Activated naive CD4-positive, alpha-beta T cell treated with anti-CD3 and anti-CD28 coated beads, Interleukin-2, amount 10 ng/mL, durations not matched to agents 7 days and 5 days (primary cell): ENCODE results near the gene CYB561D1.
"Not testable (repeated sequence)": the region's sequence is repeated elsewhere in the genome, so short reads cannot be mapped to it uniquely, and the experiment has no call there.

Source experiments
- CTCF ChIA-PET: fragments of 350-600 bp; sonication (Branson Sonifier 250); formaldehyde crosslinking; loops from one replicate; lab custom pipeline; 2021; ENCODE audit warnings: antibody characterized with exemption; lab: Charles Lee
- DNase-seq: peaks from one replicate; pipeline ENCODE4 v3.0.0-alpha.2; 2020
- H3K27ac Mint-ChIP-seq: one replicate; pipeline ENCODE4 v1.8.0; 2021; ENCODE audit warnings: mild to moderate bottlenecking, moderate library complexity, mixed read lengths
- H3K27me3 Mint-ChIP-seq: one replicate; pipeline ENCODE4 v1.8.0; 2021; ENCODE audit warnings: mild to moderate bottlenecking, mixed read lengths
- H3K36me3 Mint-ChIP-seq: one replicate; pipeline ENCODE4 v1.8.0; 2021; ENCODE audit warnings: mixed read lengths
- H3K4me1 Mint-ChIP-seq: one replicate; pipeline ENCODE4 v1.8.0; 2021; ENCODE audit warnings: mixed read lengths
- H3K4me3 Mint-ChIP-seq: one replicate; pipeline ENCODE4 v1.8.0; 2021; ENCODE audit warnings: mild to moderate bottlenecking, moderate library complexity, mixed read lengths
- H3K9me3 Mint-ChIP-seq: one replicate; pipeline ENCODE4 v1.8.0; 2021; ENCODE audit warnings: mixed read lengths

Gene CYB561D1

DNA sequence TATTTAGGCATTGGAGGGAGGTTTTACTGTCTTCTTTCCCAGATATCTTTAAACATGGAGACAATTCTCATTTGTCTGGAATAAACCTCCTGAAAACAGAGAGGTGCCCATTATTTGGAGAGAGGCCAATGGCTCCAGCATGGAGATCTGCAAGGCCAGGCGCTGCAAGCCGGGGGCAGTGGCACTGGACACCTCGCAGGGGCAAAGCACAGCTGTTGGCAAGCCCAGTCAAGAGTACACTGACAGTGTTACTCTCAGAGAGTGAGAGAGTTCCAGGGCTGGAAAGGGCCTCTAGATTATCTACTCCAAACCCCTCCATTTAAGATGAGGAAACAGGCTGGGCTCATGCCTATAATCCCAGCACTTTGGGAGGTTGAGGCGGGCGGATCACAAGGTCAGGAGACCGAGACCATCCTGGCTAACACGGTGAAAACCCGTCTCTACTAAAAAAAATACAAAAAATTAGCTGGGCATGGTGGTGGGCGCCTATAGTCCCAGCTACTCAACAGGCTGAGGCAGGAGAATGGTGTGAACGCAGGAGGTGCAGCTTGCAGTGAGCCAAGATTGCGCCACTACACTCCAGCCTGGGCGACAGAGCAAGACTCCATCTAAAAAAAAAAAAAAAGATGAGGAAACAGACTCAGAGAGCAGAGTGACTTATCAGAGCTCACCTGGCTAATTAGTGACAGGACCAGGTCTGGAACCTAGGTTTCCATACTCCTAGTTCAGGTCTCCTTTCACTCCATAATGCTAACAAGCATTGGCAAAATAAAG is 20.4 kb upstream of the CYB561D1 start:
- not testable (repeated sequence) for H3K27ac Mint-ChIP-seq, H3K9me3 Mint-ChIP-seq
- peaks cover 91% of the 10 kb centered on the region for H3K27me3 Mint-ChIP-seq

DNA sequence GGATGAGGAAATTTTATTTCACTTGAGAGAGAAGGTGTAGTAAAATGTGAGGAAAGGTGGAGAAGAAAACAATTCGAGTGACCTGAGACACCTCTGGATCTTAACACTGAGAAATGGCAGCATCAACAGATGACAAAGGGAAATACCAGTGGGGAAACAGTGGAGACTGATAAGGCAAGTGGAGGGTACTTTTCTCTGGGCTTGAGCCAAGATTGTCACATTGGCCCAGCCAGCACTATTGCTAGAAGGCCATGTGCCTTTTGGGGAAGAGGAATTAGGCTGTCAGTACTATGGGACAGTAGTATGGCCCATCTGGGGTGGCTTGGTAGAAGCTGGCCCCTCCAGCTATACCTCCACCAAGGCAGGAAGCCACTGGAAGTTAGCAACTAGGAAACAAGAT is 19.2 kb upstream of the CYB561D1 start:
- Mint-ChIP-seq H3K27me3 (peaks cover 88% of the 10 kb centered on the region), H3K4me3 (no peak overlapping the region), H3K36me3 (no peaks in the 10 kb centered on the region), H3K9me3 (no peaks in the 10 kb centered on the region), H3K4me1 (peaks cover 3% of the 10 kb centered on the region), H3K27ac (no peak overlapping the region)
- DNase-seq = no peak
- CTCF ChIA-PET = no interaction called here

More for the DNA sequence above, 20.4 kb upstream of the CYB561D1 start:
- H3K4me1 Mint-ChIP-seq, H3K36me3 Mint-ChIP-seq, H3K4me3 Mint-ChIP-seq, DNase-seq: not testable (repeated sequence)
- CTCF ChIA-PET = interaction anchor here (1.1 kb wide), 1 partner anchor 9 kb away, joined by 3 read pairs; no protein-coding TSS in a partner anchor

DNA sequence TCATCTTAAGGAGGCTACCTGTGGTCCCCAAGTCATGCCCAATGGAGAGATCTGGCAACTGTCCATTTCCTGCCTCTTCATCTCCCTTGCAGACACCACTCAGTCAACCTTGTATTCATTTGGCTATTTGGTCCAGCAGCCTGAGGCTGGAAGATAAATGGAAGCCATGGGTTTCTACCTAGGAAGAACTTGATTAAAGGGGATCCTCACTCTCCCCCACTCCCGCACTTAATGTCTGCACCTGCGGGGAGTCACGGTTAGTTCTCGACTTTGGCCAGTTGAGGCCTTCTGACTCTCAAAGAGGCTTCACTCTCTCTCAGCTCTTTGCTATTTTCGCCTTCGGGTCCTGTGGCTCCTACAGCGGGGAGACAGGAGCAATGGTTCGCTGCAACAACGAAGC is 18.6 kb upstream of the CYB561D1 start:
- Mint-ChIP-seq H3K4me1 (peaks cover 3% of the 10 kb centered on the region), H3K9me3 (no peaks in the 10 kb centered on the region), H3K27me3 (peaks cover 88% of the 10 kb centered on the region), H3K36me3 (no peaks in the 10 kb centered on the region), H3K27ac (no peak overlapping the region), H3K4me3 (no peak overlapping the region)
- no peak for DNase-seq
- CTCF ChIA-PET = no interaction called here

DNA sequence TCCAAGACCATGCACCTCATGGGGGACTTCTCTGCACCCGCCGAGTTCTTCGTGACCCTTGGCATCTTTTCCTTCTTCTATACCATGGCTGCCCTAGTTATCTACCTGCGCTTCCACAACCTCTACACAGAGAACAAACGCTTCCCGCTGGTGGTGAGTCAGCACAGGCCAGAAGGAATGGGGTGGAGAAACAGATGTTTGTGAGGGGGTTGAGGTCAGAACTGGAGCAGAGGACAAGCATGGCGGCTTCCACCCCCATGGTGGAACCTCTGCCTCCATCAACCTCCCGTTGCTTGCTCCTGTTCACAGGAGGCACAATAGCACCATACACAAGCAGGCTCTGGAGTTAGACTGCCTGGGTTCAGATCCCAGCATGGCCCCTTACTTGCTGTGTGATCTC is 17.1 kb upstream of the CYB561D1 start:
- Mint-ChIP-seq H3K27ac (no peak overlapping the region), H3K36me3 (no peaks in the 10 kb centered on the region), H3K27me3 (peaks cover 89% of the 10 kb centered on the region), H3K9me3 (no peaks in the 10 kb centered on the region), H3K4me3 (no peak overlapping the region), H3K4me1 (peaks cover 3% of the 10 kb centered on the region)
- no peak for DNase-seq
- CTCF ChIA-PET = interaction anchor here (1.3 kb wide), 1 partner anchor 13 kb away, joined by 3 read pairs; no protein-coding TSS in a partner anchor

DNA sequence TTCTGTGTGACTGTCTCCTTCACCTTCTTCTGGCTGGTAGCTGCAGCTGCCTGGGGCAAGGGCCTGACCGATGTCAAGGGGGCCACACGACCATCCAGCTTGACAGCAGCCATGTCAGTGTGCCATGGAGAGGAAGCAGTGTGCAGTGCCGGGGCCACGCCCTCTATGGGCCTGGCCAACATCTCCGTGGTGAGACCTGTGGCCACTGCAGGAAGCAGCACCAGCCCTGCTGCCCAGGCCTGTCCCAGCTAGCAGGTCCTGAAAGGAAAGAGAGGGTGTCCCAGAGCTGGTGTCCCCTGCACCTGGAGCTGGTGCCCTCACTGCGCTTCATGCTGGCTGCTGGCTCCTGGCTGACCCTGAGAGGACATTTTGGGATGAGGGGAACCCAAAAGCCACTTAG is 16.1 kb upstream of the CYB561D1 start:
- H3K36me3 Mint-ChIP-seq = no peaks in the 10 kb centered on the region
- no peak overlapping the region for H3K4me3 Mint-ChIP-seq
- no peaks in the 10 kb centered on the region for H3K9me3 Mint-ChIP-seq
- H3K27me3 Mint-ChIP-seq = peaks cover 83% of the 10 kb centered on the region
- peaks cover 10% of the 10 kb centered on the region for H3K4me1 Mint-ChIP-seq
- CTCF ChIA-PET = no interaction called here
- no peak overlapping the region for H3K27ac Mint-ChIP-seq
- no peak for DNase-seq

DNA sequence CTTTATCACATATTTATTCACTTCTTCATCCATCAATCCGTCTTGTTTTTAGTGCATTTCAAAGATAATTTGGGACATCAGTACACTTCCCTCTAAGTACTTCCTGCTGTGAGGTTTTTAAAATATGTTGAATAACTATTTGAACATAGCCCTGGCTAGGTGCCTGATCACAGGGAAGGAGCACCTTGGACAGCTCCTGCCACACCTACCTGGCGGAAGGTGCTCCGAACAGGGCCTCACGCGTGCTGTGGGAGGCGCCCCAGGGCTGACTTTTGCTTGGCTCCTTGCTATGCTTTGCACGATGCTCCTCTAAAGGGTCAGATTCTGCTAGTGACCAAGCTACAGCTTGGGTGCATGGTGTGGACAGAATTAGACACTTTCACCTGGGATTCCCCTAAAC is 15.1 kb upstream of the CYB561D1 start:
- Mint-ChIP-seq H3K9me3 (no peaks in the 10 kb centered on the region), H3K4me1 (peaks cover 18% of the 10 kb centered on the region), H3K36me3 (no peaks in the 10 kb centered on the region), H3K27ac (no peak overlapping the region), H3K4me3 (no peak overlapping the region), H3K27me3 (peaks cover 81% of the 10 kb centered on the region)
- CTCF ChIA-PET = interaction anchor here (0.8 to 1.8 kb wide), 3 partner anchors 19 to 53 kb away, joined by 3 to 14 read pairs (median 3); no protein-coding TSS in a partner anchor
- DNase-seq = peak; percentile 80

DNA sequence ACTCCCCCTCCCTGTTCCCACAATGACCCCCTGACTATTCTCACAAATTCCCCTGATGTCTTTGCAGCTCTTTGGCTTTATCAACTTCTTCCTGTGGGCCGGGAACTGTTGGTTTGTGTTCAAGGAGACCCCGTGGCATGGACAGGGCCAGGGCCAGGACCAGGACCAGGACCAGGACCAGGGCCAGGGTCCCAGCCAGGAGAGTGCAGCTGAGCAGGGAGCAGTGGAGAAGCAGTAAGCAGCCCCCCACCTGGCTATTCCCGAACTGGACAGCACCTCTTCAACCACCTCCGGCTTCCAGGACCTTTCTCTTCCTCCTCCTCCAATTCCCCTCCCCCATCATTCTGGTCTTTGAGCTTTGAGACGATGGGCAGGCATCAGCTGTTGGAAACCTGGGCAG is 14.6 kb upstream of the CYB561D1 start:
- CTCF ChIA-PET = interaction anchor here (0.8 to 1.8 kb wide), 3 partner anchors 18 to 52 kb away, joined by 3 to 14 read pairs (median 3); no protein-coding TSS in a partner anchor
- no peaks in the 10 kb centered on the region for H3K36me3 Mint-ChIP-seq
- no peaks in the 10 kb centered on the region for H3K9me3 Mint-ChIP-seq
- H3K4me1 Mint-ChIP-seq = peaks cover 21% of the 10 kb centered on the region
- no peak overlapping the region for H3K27ac Mint-ChIP-seq
- H3K4me3 Mint-ChIP-seq = no peak overlapping the region
- H3K27me3 Mint-ChIP-seq = peaks cover 78% of the 10 kb centered on the region
- no peak for DNase-seq

DNA sequence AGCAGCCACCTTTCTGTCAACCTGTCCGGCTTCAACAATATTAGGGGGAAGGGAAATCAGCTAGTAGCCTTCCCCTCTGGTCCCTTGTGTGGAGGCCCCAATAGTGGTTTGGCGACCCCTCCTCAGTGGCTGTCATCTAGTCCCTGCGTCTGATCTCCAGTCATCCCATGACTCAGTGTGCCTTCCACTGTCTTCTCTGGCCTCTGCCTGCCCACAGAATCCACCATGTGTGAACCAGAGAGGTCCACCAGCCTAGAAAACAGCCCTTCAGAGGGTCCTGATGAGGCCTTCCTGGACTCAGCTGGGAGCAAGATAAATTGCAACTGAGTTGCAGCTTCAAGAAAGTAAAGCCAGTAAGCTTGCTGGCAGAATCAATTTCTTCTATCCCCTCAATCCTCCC is 14.0 kb upstream of the CYB561D1 start:
- peaks cover 27% of the 10 kb centered on the region for H3K4me1 Mint-ChIP-seq
- H3K36me3 Mint-ChIP-seq = no peaks in the 10 kb centered on the region
- no peak overlapping the region for H3K4me3 Mint-ChIP-seq
- no peak for DNase-seq
- peaks cover 72% of the 10 kb centered on the region for H3K27me3 Mint-ChIP-seq
- H3K27ac Mint-ChIP-seq = no peak overlapping the region
- CTCF ChIA-PET = interaction anchor here (0.8 to 1.8 kb wide), 2 partner anchors 17 to 51 kb away, joined by 3 to 14 read pairs; no protein-coding TSS in a partner anchor
- no peaks in the 10 kb centered on the region for H3K9me3 Mint-ChIP-seq

DNA sequence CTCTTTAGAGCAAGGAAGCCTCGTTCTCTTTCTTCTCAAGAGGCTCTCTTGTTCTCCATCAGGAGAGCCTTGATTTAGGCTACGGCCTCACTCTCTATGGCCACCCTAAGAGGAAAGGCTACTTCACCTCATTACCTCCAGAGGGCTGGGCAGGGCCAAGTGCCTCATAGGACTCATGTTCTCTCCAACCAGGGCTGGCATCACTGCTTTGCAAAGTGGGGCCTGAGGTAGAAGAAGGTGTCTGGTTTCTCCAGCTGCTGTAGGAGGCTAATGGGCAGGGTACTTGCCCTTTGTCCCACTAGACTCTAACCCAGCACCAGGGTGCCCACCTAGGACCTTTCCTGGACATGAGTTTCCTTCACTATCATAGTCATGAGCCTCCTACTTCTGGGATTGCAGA is 12.2 kb upstream of the CYB561D1 start:
- CTCF ChIA-PET = interaction anchor here (6.1 to 37.4 kb wide), 2 partner anchors 11 to 50 kb away, joined by 35 to 1080 read pairs; partner anchors contain the start of genes CYB561D1 and GPR61
- Mint-ChIP-seq H3K4me3 (no peak overlapping the region), H3K27me3 (peaks cover 56% of the 10 kb centered on the region), H3K9me3 (no peaks in the 10 kb centered on the region), H3K4me1 (peaks cover 41% of the 10 kb centered on the region), H3K36me3 (peaks cover 7% of the 10 kb centered on the region), H3K27ac (no peak overlapping the region)
- DNase-seq = no peak

DNA sequence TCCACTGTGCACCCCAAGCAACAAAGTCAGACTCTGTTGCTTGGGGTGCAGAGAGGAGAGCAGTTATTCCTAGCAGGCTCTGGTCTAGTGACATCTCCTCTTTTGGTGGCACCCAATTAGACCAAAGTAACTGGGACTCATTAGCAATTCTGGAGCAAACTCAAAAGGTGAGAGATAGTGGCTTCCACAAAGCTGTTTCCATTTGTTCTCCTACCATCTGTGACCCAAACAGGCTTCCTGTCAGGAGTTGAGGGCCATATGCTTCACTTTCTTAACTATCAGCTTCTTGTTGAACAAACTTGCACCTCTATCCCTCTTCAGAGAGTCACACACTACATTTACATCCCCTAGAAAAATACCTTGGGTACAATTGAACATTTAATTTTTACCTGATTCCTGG is 11.7 kb upstream of the CYB561D1 start:
- no peak for DNase-seq
- H3K4me3 Mint-ChIP-seq = peak overlapping the region; percentile 11
- no peaks in the 10 kb centered on the region for H3K9me3 Mint-ChIP-seq
- H3K27me3 Mint-ChIP-seq = peaks cover 53% of the 10 kb centered on the region
- CTCF ChIA-PET = interaction anchor here (1.0 to 37.4 kb wide), 5 partner anchors 8 to 56 kb away, joined by 3 to 1080 read pairs (median 3); partner anchors contain the start of genes CYB561D1, GPR61 and PSMA5
- H3K27ac Mint-ChIP-seq = no peak overlapping the region
- peaks cover 7% of the 10 kb centered on the region for H3K36me3 Mint-ChIP-seq
- peaks cover 41% of the 10 kb centered on the region for H3K4me1 Mint-ChIP-seq

DNA sequence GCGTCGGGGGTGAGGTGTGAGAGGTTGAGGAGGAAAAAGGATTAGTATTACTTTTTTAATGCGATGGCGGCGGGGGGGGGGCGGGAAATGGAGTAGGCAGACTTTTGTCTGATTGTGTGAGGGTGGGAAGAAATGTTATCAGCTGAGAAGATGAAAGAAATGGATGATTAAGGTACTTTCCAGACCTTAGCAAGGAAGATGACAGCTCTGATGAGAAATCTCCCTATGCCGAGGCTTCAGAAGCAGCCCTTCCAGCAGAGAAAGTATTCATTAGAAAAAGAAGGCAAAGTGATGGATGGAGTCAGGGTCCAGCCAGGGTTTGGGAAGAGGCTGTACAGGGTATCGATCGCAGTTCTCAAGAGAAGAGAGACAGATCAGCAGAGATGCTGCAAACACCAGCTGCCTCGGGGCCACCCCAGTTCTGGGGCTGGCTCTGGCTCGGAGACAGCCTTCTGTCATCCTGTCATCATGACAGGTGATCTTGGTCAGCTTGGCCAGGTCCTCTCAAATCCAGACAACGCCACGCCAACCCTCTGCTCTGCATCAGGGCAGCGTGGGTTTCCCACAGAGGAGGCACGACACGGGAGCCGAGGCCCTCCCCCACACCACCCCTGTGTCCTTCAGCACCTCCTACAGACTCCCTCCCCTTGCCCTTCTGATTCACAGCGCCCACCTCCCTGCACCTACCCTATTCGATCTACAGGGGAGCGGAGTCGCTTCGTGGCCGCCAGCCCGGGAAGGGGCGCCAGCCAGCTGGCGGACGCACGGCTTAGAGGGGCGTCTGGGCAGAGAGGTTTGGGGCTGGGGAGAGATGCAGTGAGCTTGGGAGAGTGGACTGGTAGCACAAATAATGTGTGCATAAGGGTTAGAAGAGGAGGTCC is 10.9 kb upstream of the CYB561D1 start:
- Mint-ChIP-seq H3K4me3 (peak overlapping the region; percentile 92), H3K27me3 (peaks cover 45% of the 10 kb centered on the region), H3K4me1 (peaks cover 41% of the 10 kb centered on the region), H3K36me3 (peaks cover 10% of the 10 kb centered on the region), H3K27ac (peak overlapping the region; percentile 72), H3K9me3 (no peaks in the 10 kb centered on the region)
- peak; percentile 59 for DNase-seq
- CTCF ChIA-PET = interaction anchor here (0.9 to 37.4 kb wide), 10 partner anchors 9 to 383 kb away, joined by 3 to 1080 read pairs (median 3); partner anchors contain the start of genes CYB561D1, GNAI3, GPR61 and PSMA5

DNA sequence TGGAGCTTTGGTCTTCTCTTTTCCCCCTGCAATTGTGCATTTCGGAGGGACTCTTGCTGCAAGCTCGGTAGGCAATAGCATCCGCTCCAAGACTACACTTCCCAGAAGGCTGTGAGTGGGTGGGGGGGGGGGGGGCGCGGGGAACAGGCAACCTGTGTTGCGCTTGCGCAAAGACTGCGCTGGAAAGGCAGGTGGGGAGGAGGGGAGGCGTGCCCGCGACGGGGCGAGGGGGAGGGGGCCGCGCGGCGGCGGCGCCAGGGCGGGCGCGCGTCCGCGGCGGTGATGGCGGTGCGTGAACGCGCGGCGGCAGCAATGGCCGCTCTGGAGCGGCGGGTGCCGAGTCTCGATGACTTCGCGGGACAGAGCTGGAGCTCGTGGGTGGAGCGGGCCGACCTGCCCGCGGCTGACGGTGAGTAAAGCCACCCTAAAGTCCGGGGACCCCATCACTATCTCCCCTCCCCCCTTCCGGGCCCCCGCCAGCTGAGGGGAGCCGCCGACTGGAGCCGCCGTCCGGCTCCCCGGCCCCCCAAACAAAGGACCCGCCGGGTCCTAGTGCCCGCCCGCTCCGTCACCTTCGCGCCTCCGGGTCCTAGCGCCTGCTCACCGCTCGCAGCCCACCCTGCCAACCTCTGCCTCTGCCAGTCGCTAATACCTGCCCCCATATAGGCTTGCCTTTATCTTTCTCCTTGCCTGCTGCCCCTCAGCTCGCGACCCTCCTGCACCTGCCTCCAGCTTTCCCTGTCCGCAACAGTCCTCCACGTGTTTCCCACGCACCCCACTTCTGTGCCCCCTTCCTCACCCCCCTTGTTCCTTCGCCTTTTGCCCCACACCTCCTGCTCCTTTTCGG is 10.0 kb upstream of the CYB561D1 start, which contains the start of gene ATXN7L2:
ATXN7L2 (plus strand) TSS at position 234 of the 847 bp plus-strand sequence; CDS start at position 283, 49 bp downstream.
- CTCF ChIA-PET = interaction anchor here (0.9 to 37.4 kb wide), 10 partner anchors 9 to 384 kb away, joined by 3 to 1080 read pairs (median 3); partner anchors contain the start of genes CYB561D1, GNAI3 and GPR61
- peaks cover 15% of the 10 kb centered on the region for H3K36me3 Mint-ChIP-seq

DNA sequence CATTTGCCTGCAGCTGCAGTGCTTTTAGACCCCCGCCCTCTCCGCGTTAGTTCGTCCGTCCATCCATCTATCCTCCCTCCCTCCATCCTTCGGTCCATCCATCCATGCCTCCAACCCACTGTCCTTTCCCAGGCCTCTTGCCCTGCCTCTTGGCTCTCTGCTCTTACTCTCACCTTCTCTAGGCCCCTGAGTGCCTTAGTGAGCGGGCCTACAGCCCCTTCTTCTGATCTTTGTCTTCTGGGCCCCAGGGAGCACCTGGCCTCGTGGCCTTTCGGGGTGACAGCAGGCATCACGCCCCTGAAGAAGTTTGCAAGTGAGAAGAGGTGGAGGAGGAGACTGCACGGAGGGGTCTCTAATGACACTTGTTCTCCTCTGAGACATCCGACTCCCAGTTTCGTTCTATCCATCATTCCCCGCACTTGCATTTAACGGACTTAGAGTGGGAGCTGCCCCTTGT is 9.3 kb upstream of the CYB561D1 start:
- H3K36me3 Mint-ChIP-seq = peaks cover 18% of the 10 kb centered on the region
- CTCF ChIA-PET = interaction anchor here (0.9 to 37.4 kb wide), 7 partner anchors 9 to 384 kb away, joined by 3 to 1080 read pairs (median 4); partner anchors contain the start of genes CYB561D1, GNAI3 and GPR61

More for the DNA sequence above, 10.0 kb upstream of the CYB561D1 start, which contains the start of gene ATXN7L2:
- peak; percentile 93 for DNase-seq
- H3K27me3 Mint-ChIP-seq = peaks cover 40% of the 10 kb centered on the region
- peak within 1 kb of the TSS; percentile 92 for H3K4me3 Mint-ChIP-seq
- peak within 1 kb of the TSS; percentile 82 for H3K27ac Mint-ChIP-seq
- peaks cover 38% of the 10 kb centered on the region for H3K4me1 Mint-ChIP-seq
- H3K9me3 Mint-ChIP-seq = no peaks in the 10 kb centered on the region

More for the DNA sequence above, 9.3 kb upstream of the CYB561D1 start:
- Mint-ChIP-seq H3K27ac (peak overlapping the region; percentile 82), H3K4me3 (peak overlapping the region; percentile 92), H3K27me3 (peaks cover 34% of the 10 kb centered on the region), H3K9me3 (no peaks in the 10 kb centered on the region), H3K4me1 (peaks cover 38% of the 10 kb centered on the region)
- DNase-seq = no peak
